A549 (cell line): ENCODE measurements around the gene XRCC1. TPM values are rescaled to one million over a fixed set of nuclear protein-coding genes. Genes with fewer than 3 reads are reported as not detected.
A peak's percentile ranks its signal among the peaks of the same experiment; 100 is the strongest.

Experiments used
- ATAC-seq, 2 experiments: fragments of 200-7000 bp in 1 of 2; fragments of >200 bp in 1 of 2; cut with Nextera tagmentation in 1 of 2; cut with Tn5 transposase in 1 of 2; 3 replicates each; pipeline versions ENCODE4 v1.8.0 to v1.9.1; 2018 to 2020; ENCODE audit warnings: mild to moderate bottlenecking in 1 of 2, moderate library complexity in 1 of 2
- CTCF ChIA-PET: fragments of 300-600 bp; sonication (Branson Sonifier 250); formaldehyde crosslinking; extraction: SDS; loops from one replicate; lab custom pipeline; 2021; ENCODE audit warnings: antibody characterized with exemption, inconsistent platforms; lab: Yijun Ruan, JAX
- POLR2A ChIA-PET: fragments of 350-600 bp; formaldehyde crosslinking; extraction: SDS; loops from one replicate; lab custom pipeline; 2021; ENCODE audit warnings: antibody characterized with exemption, inconsistent platforms; lab: Yijun Ruan, JAX
- DNase-seq, 2 experiments: peaks; one replicate each; pipeline versions ENCODE4 v3.0.0 to v3.0.0-alpha.2; 2011 to 2016; ENCODE audit warnings: low read depth in 1 of 2, low spot score in 1 of 2
- FAIRE-seq: peaks from 2 replicates; lab custom pipeline; 2011; peaks lifted over from hg19 to GRCh38; lab: Jason Lieb, UNC
- H3K27ac ChIP-seq, 2 experiments: fragments of >200 bp; sonication (Bioruptor Twin); formaldehyde crosslinking; 3 replicates each; pipeline ENCODE4 v1.5.1; 2016 to 2017
- H3K4me1 ChIP-seq: fragments of >200 bp; sonication (Bioruptor Twin); formaldehyde crosslinking; 3 replicates; pipeline ENCODE4 v1.6.1; 2016
- H3K4me2 ChIP-seq: fragments of >200 bp; sonication (Bioruptor Twin); formaldehyde crosslinking; 3 replicates; pipeline ENCODE4 v1.6.1; 2016
- H3K4me3 ChIP-seq: fragments of >200 bp; sonication (Bioruptor Twin); formaldehyde crosslinking; 3 replicates; pipeline ENCODE4 v1.5.1; 2016
- H3K9me3 ChIP-seq: fragments of >200 bp; sonication (Bioruptor Twin); formaldehyde crosslinking; 3 replicates; pipeline ENCODE4 v1.6.1; 2016
- CBX2 ChIP-seq: fragments of 200-600 bp; sonication (generic); IDR thresholded peaks from 2 replicates; pipeline ENCODE4 v1.6.1; 2016; ENCODE audit warnings: low read depth, mild to moderate bottlenecking, borderline replicate concordance
- E2F6 ChIP-seq: IDR thresholded peaks from 2 replicates; pipeline ENCODE4 v1.6.1; 2012; ENCODE audit warnings: low read depth, borderline replicate concordance
- EHF ChIP-seq: fragments of 250-450 bp; sonication (Bioruptor Pico); IDR thresholded peaks from 2 replicates; pipeline ENCODE4 v1.5.0; 2020; ENCODE audit warnings: mild to moderate bottlenecking
- ELK1 ChIP-seq: fragments of 150-350 bp; IDR thresholded peaks from 2 replicates; pipeline ENCODE4 v1.6.1; 2014; ENCODE audit warnings: low read depth, mild to moderate bottlenecking, low read length
- ESRRA ChIP-seq: fragments of 150-350 bp; IDR thresholded peaks from 2 replicates; pipeline ENCODE4 v1.6.1; 2014; ENCODE audit warnings: mild to moderate bottlenecking, low read length, borderline replicate concordance
- FOSL2 ChIP-seq, 2 experiments: fragments of 450-650 bp in 1 of 2; fragments of >200 bp in 1 of 2; sonication (Bioruptor Twin) in 1 of 2; formaldehyde crosslinking; IDR thresholded peaks; 2 replicates each; pipeline versions ENCODE4 v1.5.0 to v1.6.1; 2016 to 2020; ENCODE audit warnings: mild to moderate bottlenecking in 1 of 2, moderate library complexity in 1 of 2
- GATA3 ChIP-seq: IDR thresholded peaks from 2 replicates; pipeline ENCODE4 v1.6.1; 2012; ENCODE audit warnings: borderline replicate concordance
- HEYL ChIP-seq: fragments of 250-450 bp; sonication (Bioruptor Pico); IDR thresholded peaks from 2 replicates; pipeline ENCODE4 v1.8.0; 2021; ENCODE audit warnings: mild to moderate bottlenecking, moderate library complexity
- HMGXB4 ChIP-seq: fragments of 250-450 bp; sonication (Bioruptor Pico); IDR thresholded peaks from 2 replicates; pipeline ENCODE4 v1.5.0; 2021; ENCODE audit warnings: mild to moderate bottlenecking, moderate library complexity, borderline replicate concordance
- HOXB13 ChIP-seq: fragments of 250-450 bp; sonication (Bioruptor Pico); IDR thresholded peaks from 2 replicates; pipeline ENCODE4 v1.5.0; 2020; ENCODE audit warnings: low read depth, mild to moderate bottlenecking, moderate library complexity
- HOXB5 ChIP-seq: fragments of 250-450 bp; sonication (Bioruptor Pico); IDR thresholded peaks from 2 replicates; pipeline ENCODE4 v1.5.0; 2020; ENCODE audit warnings: mild to moderate bottlenecking, moderate library complexity
- JUN ChIP-seq, 2 experiments: fragments of >200 bp; sonication (Bioruptor Twin); formaldehyde crosslinking; IDR thresholded peaks; 2 replicates in 1 of 2; 3 replicates in 1 of 2; pipeline ENCODE4 v1.6.1; 2016 to 2017
- MAFK ChIP-seq: fragments of 450-650 bp; IDR thresholded peaks from 2 replicates; pipeline ENCODE4 v1.6.1; 2014; ENCODE audit not compliant: partially characterized antibody
- MAX ChIP-seq: IDR thresholded peaks from 2 replicates; pipeline ENCODE4 v1.6.1; 2012
- MYC ChIP-seq: IDR thresholded peaks from 2 replicates; pipeline ENCODE4 v1.6.1; 2012; ENCODE audit warnings: mild to moderate bottlenecking, inconsistent platforms, low read length, improper control_type of control experiment, borderline replicate concordance
- NR3C1 ChIP-seq: fragments of >200 bp; sonication (Bioruptor Twin); formaldehyde crosslinking; IDR thresholded peaks from 3 replicates; pipeline ENCODE4 v1.6.1; 2017
- PHF8 ChIP-seq: fragments of 200-600 bp; sonication (generic); IDR thresholded peaks from 2 replicates; pipeline ENCODE4 v1.6.1; 2016; ENCODE audit warnings: low read depth, mild to moderate bottlenecking, antibody characterized with exemption, moderate library complexity, borderline replicate concordance
- POLR2A ChIP-seq: IDR thresholded peaks from 2 replicates; pipeline ENCODE4 v1.6.1; 2012; ENCODE audit warnings: mild to moderate bottlenecking, low read length
- SREBF2 ChIP-seq: fragments of 450-650 bp; IDR thresholded peaks from 2 replicates; pipeline ENCODE4 v1.6.1; 2014; ENCODE audit warnings: mild to moderate bottlenecking, moderate library complexity
- TFCP2L1 ChIP-seq: fragments of 250-450 bp; sonication (Bioruptor Pico); IDR thresholded peaks from 2 replicates; pipeline ENCODE4 v1.5.0; 2021; ENCODE audit warnings: mild to moderate bottlenecking
- USF2 ChIP-seq: fragments of 450-650 bp; IDR thresholded peaks from 2 replicates; pipeline ENCODE4 v1.6.1; 2014; ENCODE audit warnings: antibody characterized with exemption
- WGBS: methylation state at CpG from one replicate; pipeline ENCODE4 v1.1.6; 2017; ENCODE audit errors: missing lambda C conversion rate; 5-methylcytosine and 5-hydroxymethylcytosine counted together
- polyA plus RNA-seq, 4 experiments: library from polyadenylated mRNA; depleted of rRNA in 3 of 4; stranded (reverse); fragments of >200 nt; fragmentation: RNase III in 1 of 4; extraction: RNeasy Plus Mini Kit Qiagen cat#74134 plus additional on column Dnase treatment in 1 of 4; gene quantifications; 2 replicates in 3 of 4; 3 replicates in 1 of 4; pipeline ENCODE4 v1.2.3, GENCODE V29; 2011 to 2017

The XRCC1 gene
- polyA plus RNA-seq, 2 of the 4 experiments (the other 2 are of a cell fraction) = 32.0 to 55.1 TPM

- Histone ChIP-seq H3K27ac (peak within 1 kb of the TSS; percentile 90 to 93), H3K4me1 (peaks cover 14% of the 10 kb centered on the region), H3K4me2 (peak within 1 kb of the TSS; percentile 91), H3K9me3 (no peaks in the 10 kb centered on the region), H3K4me3 (peak within 1 kb of the TSS; percentile 57)
- ATAC-seq = peak; percentile 70 to 83
- TF ChIP-seq FOSL2 (IDR thresholded peaks at IDR 0.05) = no peak
- no peak for TF ChIP-seq FOSL2 (CRISPR knock-in tag; IDR thresholded peaks at IDR 0.05)
- TF ChIP-seq ELK1 = no peak
- 0 out of 2 replicates have a peak, but pooled peaks have one; percentile 3 for TF ChIP-seq EHF (CRISPR knock-in tag)
- 0 out of 2 replicates have a peak, but pooled peaks have one; percentile 18 for TF ChIP-seq USF2
- no peak for TF ChIP-seq HEYL (CRISPR knock-in tag)
- TF ChIP-seq PHF8 = 0 out of 2 replicates have a peak, but pooled peaks have one; percentile 31
- no peak for TF ChIP-seq SREBF2
- no peak for TF ChIP-seq HMGXB4 (CRISPR knock-in tag)
- TF ChIP-seq JUN (IDR thresholded peaks at IDR 0.05) = peak; percentile 32 to 57; a peak in 3 of 5 replicates
- TF ChIP-seq MAFK = peak; percentile 28
- no peak for TF ChIP-seq NR3C1
- TF ChIP-seq MYC = peak; percentile 2; the same call in 1 of the 2 replicates
- TF ChIP-seq CBX2 = no peak
- TF ChIP-seq MAX = peak; percentile 96
- TF ChIP-seq HOXB5 (CRISPR knock-in tag) = no peak
- TF ChIP-seq E2F6 = peak; percentile 95
- peak; percentile 79 for TF ChIP-seq POLR2A
- TF ChIP-seq TFCP2L1 (CRISPR knock-in tag) = 0 out of 2 replicates have a peak, but pooled peaks have one; percentile 63
- no peak for TF ChIP-seq GATA3
- WGBS = 1% methylated on average over 28 of the region's 47 CpGs
- DNase-seq = peak; percentile 95 to 99
- FAIRE-seq = peak; percentile 98
- POLR2A ChIA-PET = interaction anchor here (0.6 to 2.6 kb wide), 17 partner anchors 11 to 842 kb away, joined by 3 to 21 read pairs (median 5); partner anchors contain the start of genes IRGQ, PHLDB3, PINLYP and SMG9
- CTCF ChIA-PET = interaction anchor here (0.5 to 15.3 kb wide), 16 partner anchors 9 to 1076 kb away, joined by 3 to 167 read pairs (median 4); partner anchors contain the start of genes IRGQ, PHLDB3 and ZNF576
Observed at GRCh38 chr19:43532962-43533545, 42.3 kb downstream of the XRCC1 start, which contains the start of gene ZNF575. Gene ZNF575 (plus strand): TSS chr19:43533188. CDS start chr19:43534423, 1,235 bp downstream.

GRCh38 chr19:43532571-43532961, 42.8 kb downstream of the XRCC1 start:
- Histone ChIP-seq H3K4me1 (peaks cover 19% of the 10 kb centered on the region), H3K4me3 (peak overlapping the region; percentile 57), H3K4me2 (peak overlapping the region; percentile 91), H3K9me3 (no peaks in the 10 kb centered on the region), H3K27ac (peak overlapping the region; percentile 90 to 93)
- WGBS = 18% methylated on average over 16 of the region's 16 CpGs
- ATAC-seq (peak; percentile 45 to 51), FAIRE-seq (no peak), DNase-seq (peak in 1 of 2 experiments; percentile 79)
- TF ChIP-seq ESRRA = no peak
- TF ChIP-seq EHF (CRISPR knock-in tag) = 0 out of 2 replicates have a peak, but pooled peaks have one; percentile 11
- peak; percentile 20; the same call in 1 of the 2 replicates for TF ChIP-seq MYC
- peak; percentile 39 for TF ChIP-seq POLR2A
- TF ChIP-seq HOXB13 = 0 out of 2 replicates have a peak, but pooled peaks have one; percentile 53
- CTCF ChIA-PET = interaction anchor here (0.5 to 15.3 kb wide), 16 partner anchors 9 to 1076 kb away, joined by 3 to 167 read pairs (median 4); partner anchors contain the start of genes IRGQ, PHLDB3 and ZNF576
- POLR2A ChIA-PET = interaction anchor here (0.6 to 2.6 kb wide), 17 partner anchors 11 to 841 kb away, joined by 3 to 21 read pairs (median 5); partner anchors contain the start of genes IRGQ, PHLDB3, PINLYP and SMG9
